ENCODE data around the gene GATA2.

The GATA2 gene

DNA sequence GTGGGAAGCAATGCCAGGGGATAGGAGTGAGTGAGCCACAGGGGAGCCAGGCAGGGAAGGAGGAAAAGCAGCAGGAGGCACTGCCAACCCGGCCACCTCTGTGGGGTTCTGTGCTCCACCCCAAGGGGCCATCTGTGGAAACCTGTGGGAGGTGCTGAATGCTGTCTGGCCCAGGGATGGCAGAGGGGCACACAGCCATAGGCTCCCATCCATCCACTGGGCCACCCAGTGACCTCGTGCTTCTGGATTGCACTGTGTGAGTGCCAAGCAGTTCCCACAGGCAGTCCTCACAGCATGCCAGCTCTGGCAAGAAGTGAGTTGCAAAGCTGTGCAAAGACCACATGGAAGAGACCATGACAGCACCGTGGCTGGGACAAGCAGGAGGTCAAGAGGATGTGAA, 53.8 kb downstream of the GATA2 start:
- Mint-ChIP-seq H3K27me3 (peaks cover 36 to 55% of the 10 kb centered on the region in 2 donors), H3K4me1 (no peaks in the 10 kb centered on the region), H3K36me3 (no peaks in the 10 kb centered on the region), H3K27ac (no peak overlapping the region), H3K9me3 (no peaks in the 10 kb centered on the region), H3K4me3 (no peak overlapping the region)
- DNase-seq (no peak), ATAC-seq (replicated peaks) (no peak)

DNA sequence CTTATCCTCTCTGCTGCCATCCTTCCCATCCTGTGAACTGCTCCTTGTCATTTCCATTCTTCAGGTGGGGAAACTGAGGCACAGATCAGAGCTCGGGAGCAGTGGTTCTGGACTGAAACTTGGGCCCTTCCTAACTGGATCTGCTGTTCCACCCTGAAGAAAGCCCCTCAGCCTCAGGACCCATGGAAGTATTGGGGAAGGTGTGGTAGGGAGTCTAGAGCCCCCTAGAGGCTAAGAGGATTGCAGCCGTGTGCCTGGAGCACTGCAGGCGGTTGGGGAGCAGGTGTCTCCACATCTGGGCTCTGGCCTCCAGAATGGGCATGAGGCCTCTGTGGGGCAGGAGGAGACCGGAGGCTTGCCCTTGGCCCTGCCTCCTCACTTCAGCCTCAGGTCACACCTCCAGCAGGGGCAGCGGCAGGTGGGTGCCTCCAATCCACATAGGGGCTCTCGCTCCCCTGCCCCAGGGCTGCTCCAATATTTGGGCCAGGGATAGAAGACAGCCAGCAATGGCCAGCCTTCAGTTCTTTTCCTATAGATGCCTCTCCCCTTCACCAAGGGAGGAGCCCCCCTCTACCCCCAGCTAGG, 54.4 kb downstream of the GATA2 start:
- no peak overlapping the region for H3K27ac Mint-ChIP-seq
- no peaks in the 10 kb centered on the region for H3K4me1 Mint-ChIP-seq

GRCh38 chr3:128436214-128436613, 56.8 kb downstream of the GATA2 start:
- H3K9me3 Mint-ChIP-seq, result no peaks in the 10 kb centered on the region
- H3K4me3 Mint-ChIP-seq, result no peak overlapping the region
- H3K27me3 Mint-ChIP-seq, result peaks cover 50 to 63% of the 10 kb centered on the region in 2 donors
- H3K27ac Mint-ChIP-seq, result no peak overlapping the region
- ATAC-seq (replicated peaks) (no peak), DNase-seq (no peak)
- no peaks in the 10 kb centered on the region for H3K36me3 Mint-ChIP-seq
- H3K4me1 Mint-ChIP-seq, result peaks cover 7 to 9% of the 10 kb centered on the region in 2 donors

More for the DNA sequence above, 54.4 kb downstream of the GATA2 start:
- ATAC-seq (replicated peaks), result no peak
- Mint-ChIP-seq H3K27me3 (peaks cover 38 to 55% of the 10 kb centered on the region in 2 donors), H3K4me3 (no peak overlapping the region), H3K9me3 (no peaks in the 10 kb centered on the region), H3K36me3 (no peaks in the 10 kb centered on the region)
- no peak for DNase-seq

- Mint-ChIP-seq H3K9me3 (no peaks in the 10 kb centered on the region), H3K36me3 (peaks cover 0 to 2% of the 10 kb centered on the region in 2 donors), H3K4me3 (no peak overlapping the region), H3K27me3 (peaks cover 55 to 68% of the 10 kb centered on the region in 2 donors), H3K4me1 (peaks cover 7 to 9% of the 10 kb centered on the region in 2 donors), H3K27ac (no peak overlapping the region)
- ATAC-seq (replicated peaks) (no peak), DNase-seq (no peak)
Observed at GRCh38 chr3:128435561-128435960, 57.4 kb downstream of the GATA2 start.

GRCh38 chr3:128435058-128435457, 57.9 kb downstream of the GATA2 start:
- peaks cover 55 to 68% of the 10 kb centered on the region in 2 donors for H3K27me3 Mint-ChIP-seq
- ATAC-seq (replicated peaks), result no peak

GRCh38 chr3:128434524-128434923, 58.5 kb downstream of the GATA2 start:
- H3K9me3 Mint-ChIP-seq, result no peaks in the 10 kb centered on the region
- H3K36me3 Mint-ChIP-seq, result peaks cover 0 to 3% of the 10 kb centered on the region in 2 donors
- H3K27me3 Mint-ChIP-seq, result peaks cover 55 to 68% of the 10 kb centered on the region in 2 donors
- no peak overlapping the region for H3K4me3 Mint-ChIP-seq
- DNase-seq (no peak), ATAC-seq (replicated peaks) (no peak)
- no peak overlapping the region for H3K27ac Mint-ChIP-seq
- H3K4me1 Mint-ChIP-seq, result peaks cover 7 to 9% of the 10 kb centered on the region in 2 donors

More at GRCh38 chr3:128435058-128435457, 57.9 kb downstream of the GATA2 start:
- no peaks in the 10 kb centered on the region for H3K9me3 Mint-ChIP-seq
- H3K27ac Mint-ChIP-seq, result no peak overlapping the region
- DNase-seq, result no peak
- H3K4me3 Mint-ChIP-seq, result no peak overlapping the region
- H3K36me3 Mint-ChIP-seq, result peaks cover 0 to 3% of the 10 kb centered on the region in 2 donors
- H3K4me1 Mint-ChIP-seq, result peaks cover 7 to 9% of the 10 kb centered on the region in 2 donors

DNA sequence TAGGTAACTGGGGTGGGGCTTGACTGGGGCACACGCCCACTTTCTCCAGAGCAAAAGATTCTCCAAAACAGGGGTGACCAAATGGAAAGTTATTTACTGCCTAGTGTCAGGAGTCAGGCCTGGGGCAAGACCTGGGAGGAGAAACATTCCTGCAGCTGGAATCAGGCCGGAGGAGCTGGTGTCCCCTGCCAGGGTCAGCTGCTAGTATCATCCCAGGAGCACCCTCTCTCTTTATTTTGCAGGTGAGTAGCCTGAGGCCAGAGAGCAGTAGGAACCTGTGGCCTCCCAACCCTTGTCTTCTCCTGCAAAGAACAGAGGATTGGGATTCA, 59.2 kb downstream of the GATA2 start:
- H3K27ac Mint-ChIP-seq, result no peak overlapping the region
- no peak overlapping the region for H3K4me3 Mint-ChIP-seq
- DNase-seq (no peak), ATAC-seq (replicated peaks) (no peak)
- peaks cover 0 to 3% of the 10 kb centered on the region in 2 donors for H3K36me3 Mint-ChIP-seq
- H3K27me3 Mint-ChIP-seq, result peaks cover 52 to 68% of the 10 kb centered on the region in 2 donors
- peaks cover 7 to 9% of the 10 kb centered on the region in 2 donors for H3K4me1 Mint-ChIP-seq
- H3K9me3 Mint-ChIP-seq, result no peaks in the 10 kb centered on the region

DNA sequence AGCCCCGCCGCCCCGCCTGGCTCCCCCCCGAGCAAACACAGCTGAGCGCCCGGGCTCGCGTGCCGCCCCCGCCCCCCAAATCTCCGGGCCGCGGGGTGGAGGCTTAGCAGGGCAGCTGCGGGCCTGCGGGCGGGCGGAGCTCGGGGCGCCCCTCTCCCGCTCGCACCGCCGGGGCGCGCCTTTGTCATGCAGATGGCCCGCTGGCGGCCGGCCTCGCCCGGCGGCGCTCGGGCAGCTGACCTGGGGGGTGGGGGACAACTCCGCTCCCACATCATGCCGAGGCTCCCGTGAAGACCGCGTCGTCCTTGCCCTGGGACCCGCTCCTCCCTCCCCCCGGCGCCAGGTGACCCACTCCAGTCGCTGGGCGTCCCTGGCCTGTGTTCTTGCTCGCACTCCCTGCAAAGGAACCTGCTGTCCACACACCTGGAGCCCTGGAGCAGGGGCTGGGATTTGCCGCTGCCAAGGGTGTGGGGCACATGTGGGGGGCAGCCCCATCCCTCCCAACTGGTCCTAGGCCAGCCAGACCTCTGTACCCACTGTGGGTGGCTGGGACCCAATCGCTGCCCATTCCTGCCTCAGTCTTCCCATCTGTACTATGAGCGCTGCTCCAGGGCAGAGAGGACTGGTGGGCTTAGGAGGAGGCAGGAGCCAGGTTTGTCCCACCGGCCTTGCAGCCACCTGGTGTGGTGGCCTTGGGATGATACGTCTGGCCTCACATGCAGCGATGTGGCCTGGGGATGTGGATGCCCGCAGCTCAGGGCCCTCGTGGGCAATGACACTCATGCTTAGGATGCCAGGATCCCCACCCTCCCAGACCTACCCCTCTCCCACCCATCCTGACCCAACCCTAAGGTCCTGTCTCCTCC, 59.8 kb downstream of the GATA2 start:
- Mint-ChIP-seq H3K4me1 (peaks cover 7 to 9% of the 10 kb centered on the region in 2 donors), H3K27me3 (peaks cover 56 to 68% of the 10 kb centered on the region in 2 donors), H3K36me3 (peaks cover 0 to 3% of the 10 kb centered on the region in 2 donors), H3K9me3 (no peaks in the 10 kb centered on the region), H3K27ac (no peak overlapping the region), H3K4me3 (no peak overlapping the region)
- ATAC-seq (replicated peaks) (no peak), DNase-seq (no peak)

- H3K4me3 Mint-ChIP-seq, result peak overlapping the region; percentile 49 to 59
- ATAC-seq (replicated peaks) (no peak), DNase-seq (no peak)
- peaks cover 0 to 3% of the 10 kb centered on the region in 2 donors for H3K36me3 Mint-ChIP-seq
- H3K9me3 Mint-ChIP-seq, result no peaks in the 10 kb centered on the region
- no peak overlapping the region for H3K27ac Mint-ChIP-seq
- H3K4me1 Mint-ChIP-seq, result peaks cover 7 to 9% of the 10 kb centered on the region in 2 donors
- peaks cover 60 to 74% of the 10 kb centered on the region in 2 donors for H3K27me3 Mint-ChIP-seq
Observed at GRCh38 chr3:128432301-128432970, 60.6 kb downstream of the GATA2 start.

GRCh38 chr3:128431803-128432300, 61.1 kb downstream of the GATA2 start:
- peaks cover 7 to 11% of the 10 kb centered on the region in 2 donors for H3K4me1 Mint-ChIP-seq
- H3K27me3 Mint-ChIP-seq, result peaks cover 63 to 75% of the 10 kb centered on the region in 2 donors
- peak overlapping the region; percentile 49 to 59 for H3K4me3 Mint-ChIP-seq
- no peaks in the 10 kb centered on the region for H3K9me3 Mint-ChIP-seq
- no peak overlapping the region for H3K27ac Mint-ChIP-seq
- DNase-seq (no peak), ATAC-seq (replicated peaks) (no peak)
- peaks cover 0 to 3% of the 10 kb centered on the region in 2 donors for H3K36me3 Mint-ChIP-seq

GRCh38 chr3:128430731-128431130, 62.3 kb downstream of the GATA2 start:
- no peaks in the 10 kb centered on the region for H3K9me3 Mint-ChIP-seq
- ATAC-seq (replicated peaks) (no peak), DNase-seq (no peak)
- no peak overlapping the region for H3K4me3 Mint-ChIP-seq
- peaks cover 7 to 11% of the 10 kb centered on the region in 2 donors for H3K4me1 Mint-ChIP-seq
- peak overlapping the region; percentile 56 for H3K27ac Mint-ChIP-seq
- peaks cover 0 to 3% of the 10 kb centered on the region in 2 donors for H3K36me3 Mint-ChIP-seq
- H3K27me3 Mint-ChIP-seq, result peaks cover 53 to 69% of the 10 kb centered on the region in 2 donors

DNA sequence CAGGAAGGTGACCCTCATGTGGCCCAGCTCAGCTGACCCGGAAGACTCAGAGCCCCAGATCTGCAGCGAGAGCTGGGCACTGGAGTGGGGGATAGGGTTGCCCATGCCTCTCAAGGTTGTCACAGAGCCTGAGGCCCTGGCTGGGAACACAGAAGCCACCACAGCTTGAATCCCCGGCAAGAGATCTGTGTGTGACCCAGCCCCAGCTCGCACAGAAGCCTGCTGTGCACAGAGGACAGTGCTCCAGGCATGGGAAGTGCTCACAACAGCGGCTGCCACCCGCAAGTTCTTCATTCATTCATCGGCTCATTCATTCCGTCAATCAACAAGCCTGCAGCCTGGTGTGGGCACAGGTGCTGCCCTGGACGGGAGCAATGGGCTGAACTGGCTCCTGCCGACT, 62.7 kb downstream of the GATA2 start:
- ATAC-seq (replicated peaks) (no peak), DNase-seq (no peak)
- H3K27me3 Mint-ChIP-seq, result peaks cover 53 to 67% of the 10 kb centered on the region in 2 donors
- H3K4me3 Mint-ChIP-seq, result no peak overlapping the region
- no peak overlapping the region for H3K27ac Mint-ChIP-seq
- peaks cover 7 to 11% of the 10 kb centered on the region in 2 donors for H3K4me1 Mint-ChIP-seq
- peaks cover 0 to 3% of the 10 kb centered on the region in 2 donors for H3K36me3 Mint-ChIP-seq
- H3K9me3 Mint-ChIP-seq, result no peaks in the 10 kb centered on the region

DNA sequence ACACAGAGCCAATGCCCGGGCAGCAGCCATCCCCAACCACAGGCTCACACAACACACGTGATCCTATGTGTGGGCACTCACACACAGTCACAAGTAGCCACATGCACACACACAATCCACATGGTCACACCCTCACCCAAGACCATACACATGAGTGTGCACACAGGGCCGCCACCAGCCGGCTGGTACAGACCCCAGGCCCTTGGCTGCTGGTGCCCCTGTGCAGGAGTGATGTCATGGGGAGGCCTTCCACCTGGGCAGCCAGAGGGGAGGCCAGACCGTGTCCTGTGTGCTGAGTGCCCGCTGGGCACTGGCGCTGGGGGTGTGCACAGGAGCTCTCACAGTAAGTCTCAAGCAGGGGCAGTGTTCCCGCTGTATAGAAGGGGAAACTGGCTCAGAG, 63.2 kb downstream of the GATA2 start:
- Mint-ChIP-seq H3K27me3 (peaks cover 53 to 67% of the 10 kb centered on the region in 2 donors), H3K27ac (no peak overlapping the region), H3K9me3 (no peaks in the 10 kb centered on the region), H3K36me3 (peaks cover 0 to 3% of the 10 kb centered on the region in 2 donors), H3K4me3 (no peak overlapping the region), H3K4me1 (peaks cover 7 to 11% of the 10 kb centered on the region in 2 donors)
- no peak for DNase-seq
- ATAC-seq (replicated peaks), result no peak

All from stimulated activated naive B cell treated with anti-CD40 and anti-IgM and Interleukin-4, amounts not matched to agents 10 μg/mL and 1 μg/mL and 100 μg/mL, for 72 hours (primary cell).